Liver (tissue), 9 donors: Measurements from ENCODE around the gene TUFM. TPM values are rescaled to one million over a fixed set of nuclear protein-coding genes. Genes with fewer than 3 reads are reported as not detected.
"Not testable (repeated sequence)": the region's sequence is repeated elsewhere in the genome, so short reads cannot be mapped to it uniquely, and the experiment has no call there.

ENCODE experiments used
- DNase-seq: peaks from one replicate; pipeline ENCODE4 v3.0.0-alpha.2; 2017; ENCODE audit warnings: low spot score
- H3K27ac ChIP-seq, 2 donors: one replicate each; pipeline ENCODE4 v1.7.0; 2013; ENCODE audit warnings: inconsistent platforms in 2 of 2, low read length in 2 of 2, control low read depth in 1 of 2, low read depth in 1 of 2, mild to moderate bottlenecking in 1 of 2
- H3K27me3 ChIP-seq, 4 donors: one replicate each; pipeline versions ENCODE4 v1.6.1 to v1.7.0; 2013; ENCODE audit warnings: low read length in 3 of 4, inconsistent platforms in 1 of 4, mild to moderate bottlenecking in 1 of 4, moderate library complexity in 1 of 4; ENCODE audit not compliant: control insufficient read depth in 4 of 4, insufficient read depth in 4 of 4
- H3K36me3 ChIP-seq, 4 donors: one replicate each; pipeline versions ENCODE4 v1.6.1 to v1.7.0; 2013; ENCODE audit warnings: low read length in 3 of 4, mild to moderate bottlenecking in 3 of 4, low read depth in 1 of 4, moderate library complexity in 1 of 4; ENCODE audit not compliant: control insufficient read depth in 4 of 4, insufficient read depth in 3 of 4
- H3K4me1 ChIP-seq, 4 donors: one replicate each; pipeline versions ENCODE4 v1.6.1 to v1.7.0; 2013; ENCODE audit warnings: low read length in 3 of 4, mild to moderate bottlenecking in 3 of 4, moderate library complexity in 1 of 4; ENCODE audit not compliant: control insufficient read depth in 4 of 4, insufficient read depth in 4 of 4
- H3K4me3 ChIP-seq, 3 donors: one replicate each; pipeline versions ENCODE4 v1.6.1 to v1.7.0; 2013; ENCODE audit warnings: low read length in 3 of 3, control low read depth in 1 of 3, low read depth in 1 of 3, mild to moderate bottlenecking in 1 of 3
- H3K9ac ChIP-seq, 2 donors: one replicate each; pipeline ENCODE4 v1.7.0; 2013; ENCODE audit warnings: low read length in 2 of 2, mild to moderate bottlenecking in 2 of 2, moderate library complexity in 2 of 2, control low read depth in 1 of 2, low read depth in 1 of 2
- H3K9me3 ChIP-seq, 4 donors: one replicate each; pipeline versions ENCODE4 v1.6.1 to v1.7.0; 2013; ENCODE audit warnings: low read length in 3 of 4; ENCODE audit not compliant: control insufficient read depth in 4 of 4
- EGR1 ChIP-seq, 2 donors: IDR thresholded peaks; 2 replicates each; pipeline ENCODE4 v1.6.1; 2016 to 2018; ENCODE audit warnings: antibody characterized with exemption in 2 of 2, low read depth in 2 of 2
- FOXA1 ChIP-seq: IDR thresholded peaks from 2 replicates; pipeline ENCODE4 v1.6.1; 2016; ENCODE audit warnings: antibody characterized with exemption
- FOXA2 ChIP-seq: IDR thresholded peaks from 2 replicates; pipeline ENCODE4 v1.6.1; 2016; ENCODE audit warnings: antibody characterized with exemption
- HNF4A ChIP-seq, 2 donors: conservative IDR thresholded peaks; 2 replicates each; pipeline ENCODE4 v1.6.1; 2016; ENCODE audit warnings: antibody characterized with exemption in 2 of 2, mild to moderate bottlenecking in 2 of 2
- HNF4G ChIP-seq: IDR thresholded peaks from 2 replicates; pipeline ENCODE4 v1.6.1; 2016; ENCODE audit warnings: antibody characterized with exemption
- NR2F2 ChIP-seq: IDR thresholded peaks from 2 replicates; pipeline ENCODE4 v1.6.1; 2016; ENCODE audit warnings: antibody characterized with exemption
- RAD21 ChIP-seq, 2 donors: IDR thresholded peaks; 2 replicates each; pipeline ENCODE4 v1.6.1; 2016; ENCODE audit warnings: antibody characterized with exemption in 2 of 2, mild to moderate bottlenecking in 2 of 2
- RXRA ChIP-seq, 2 donors: IDR thresholded peaks; 2 replicates each; pipeline ENCODE4 v1.6.1; 2017 to 2018; ENCODE audit warnings: antibody characterized with exemption in 2 of 2, mild to moderate bottlenecking in 1 of 2
- SP1 ChIP-seq: IDR thresholded peaks from 2 replicates; pipeline ENCODE4 v1.6.1; 2018; ENCODE audit warnings: antibody characterized with exemption, mild to moderate bottlenecking
- TAF1 ChIP-seq: conservative IDR thresholded peaks from 2 replicates; pipeline ENCODE4 v1.6.1; 2016; ENCODE audit warnings: antibody characterized with exemption, mild to moderate bottlenecking
- YY1 ChIP-seq: IDR thresholded peaks from 2 replicates; pipeline ENCODE4 v1.6.1; 2016; ENCODE audit warnings: antibody characterized with exemption, mild to moderate bottlenecking
- whole genome bisulfite sequencing: extraction: QIAGEN DNeasy Blood & Tissue Kit; methylation state at CpG from one replicate; pipeline ENCODE4 v1.1.7; 2013; 5-methylcytosine and 5-hydroxymethylcytosine counted together
- polyA plus RNA-seq, 2 donors: library from polyadenylated mRNA; stranded (reverse) in 1 of 2; unstranded in 1 of 2; fragments of 200-250 nt in 1 of 2; fragments of >200 nt in 1 of 2; fragmentation: Nextera tagmentation in 1 of 2; extraction: Ambion mirVana in 1 of 2; gene quantifications; one replicate each; pipeline versions ENCODE4 v1.2.1 to v1.2.3, GENCODE V29; 2013 to 2015
- total RNA-seq, 2 donors: library from RNA; depleted of rRNA; stranded (reverse); fragments of >200 nt; gene quantifications; one replicate each; pipeline ENCODE4 v1.2.3, GENCODE V29; 2014
- TF ChIP-seq, protein P1 (sequence below): IDR thresholded peaks from 2 replicates; pipeline ENCODE4 v1.6.1; 2016; ENCODE audit warnings: antibody characterized with exemption
- TF ChIP-seq, protein P2 (sequence below): fragments of 150-350 bp; IDR thresholded peaks from 2 replicates; pipeline ENCODE4 v1.5.1; 2017; ENCODE audit warnings: improper control_type of control experiment, low read depth, low read length; ENCODE audit not compliant: missing input control
- TF ChIP-seq, protein P3 (sequence below): IDR thresholded peaks from 2 replicates; pipeline ENCODE4 v1.6.1; 2016; ENCODE audit warnings: antibody characterized with exemption, mild to moderate bottlenecking
- donor health status: healthy.
- donor health status: healthy.
- donor health status: healthy.
- donor health status: healthy.
- donor health status: healthy.

Gene TUFM
- total and polyA plus RNA-seq, 4 donors: 90.4 to 191 (median 136) TPM

DNA sequence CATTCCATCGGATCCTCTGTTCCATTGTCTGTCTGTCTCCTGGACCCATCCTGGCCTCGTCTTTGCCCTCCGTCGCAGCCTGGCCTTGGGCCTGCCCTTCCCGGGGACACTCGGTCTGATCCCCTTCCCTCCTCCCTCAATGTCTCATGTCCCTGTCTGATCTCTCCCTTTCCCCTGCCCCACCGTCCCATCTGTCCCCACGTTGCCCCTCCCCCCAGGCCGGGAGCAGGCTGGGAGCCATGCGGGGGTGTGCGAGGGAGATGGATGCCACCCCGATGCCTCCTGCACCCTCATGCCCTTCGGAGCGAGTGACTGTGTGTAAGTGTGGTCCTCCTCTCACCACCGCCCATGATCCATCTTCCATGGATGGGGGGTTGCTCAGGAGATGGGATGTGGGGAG, 26.8 kb upstream of the TUFM start:
- Histone ChIP-seq H3K4me1 (no peaks in the 10 kb centered on the region), H3K27ac (no peak overlapping the region), H3K9ac (no peak overlapping the region), H3K4me3 (no peak overlapping the region), H3K9me3 (no peaks in the 10 kb centered on the region), H3K27me3 (no peaks in the 10 kb centered on the region), H3K36me3 (peaks cover 16 to 44% (median 25%) of the 10 kb centered on the region in 4 donors)
- DNase-seq: no peak
- TF ChIP-seq, protein P1, sequence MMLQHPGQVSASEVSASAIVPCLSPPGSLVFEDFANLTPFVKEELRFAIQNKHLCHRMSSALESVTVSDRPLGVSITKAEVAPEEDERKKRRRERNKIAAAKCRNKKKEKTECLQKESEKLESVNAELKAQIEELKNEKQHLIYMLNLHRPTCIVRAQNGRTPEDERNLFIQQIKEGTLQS: no peak
- no peak for TF ChIP-seq TAF1
- no peak for TF ChIP-seq RXRA (IDR thresholded peaks at IDR 0.05)
- TF ChIP-seq RAD21 (IDR thresholded peaks at IDR 0.05): no peak
- TF ChIP-seq, protein P2, sequence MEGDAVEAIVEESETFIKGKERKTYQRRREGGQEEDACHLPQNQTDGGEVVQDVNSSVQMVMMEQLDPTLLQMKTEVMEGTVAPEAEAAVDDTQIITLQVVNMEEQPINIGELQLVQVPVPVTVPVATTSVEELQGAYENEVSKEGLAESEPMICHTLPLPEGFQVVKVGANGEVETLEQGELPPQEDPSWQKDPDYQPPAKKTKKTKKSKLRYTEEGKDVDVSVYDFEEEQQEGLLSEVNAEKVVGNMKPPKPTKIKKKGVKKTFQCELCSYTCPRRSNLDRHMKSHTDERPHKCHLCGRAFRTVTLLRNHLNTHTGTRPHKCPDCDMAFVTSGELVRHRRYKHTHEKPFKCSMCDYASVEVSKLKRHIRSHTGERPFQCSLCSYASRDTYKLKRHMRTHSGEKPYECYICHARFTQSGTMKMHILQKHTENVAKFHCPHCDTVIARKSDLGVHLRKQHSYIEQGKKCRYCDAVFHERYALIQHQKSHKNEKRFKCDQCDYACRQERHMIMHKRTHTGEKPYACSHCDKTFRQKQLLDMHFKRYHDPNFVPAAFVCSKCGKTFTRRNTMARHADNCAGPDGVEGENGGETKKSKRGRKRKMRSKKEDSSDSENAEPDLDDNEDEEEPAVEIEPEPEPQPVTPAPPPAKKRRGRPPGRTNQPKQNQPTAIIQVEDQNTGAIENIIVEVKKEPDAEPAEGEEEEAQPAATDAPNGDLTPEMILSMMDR: no peak
- TF ChIP-seq YY1: no peak
- TF ChIP-seq, protein P3, sequence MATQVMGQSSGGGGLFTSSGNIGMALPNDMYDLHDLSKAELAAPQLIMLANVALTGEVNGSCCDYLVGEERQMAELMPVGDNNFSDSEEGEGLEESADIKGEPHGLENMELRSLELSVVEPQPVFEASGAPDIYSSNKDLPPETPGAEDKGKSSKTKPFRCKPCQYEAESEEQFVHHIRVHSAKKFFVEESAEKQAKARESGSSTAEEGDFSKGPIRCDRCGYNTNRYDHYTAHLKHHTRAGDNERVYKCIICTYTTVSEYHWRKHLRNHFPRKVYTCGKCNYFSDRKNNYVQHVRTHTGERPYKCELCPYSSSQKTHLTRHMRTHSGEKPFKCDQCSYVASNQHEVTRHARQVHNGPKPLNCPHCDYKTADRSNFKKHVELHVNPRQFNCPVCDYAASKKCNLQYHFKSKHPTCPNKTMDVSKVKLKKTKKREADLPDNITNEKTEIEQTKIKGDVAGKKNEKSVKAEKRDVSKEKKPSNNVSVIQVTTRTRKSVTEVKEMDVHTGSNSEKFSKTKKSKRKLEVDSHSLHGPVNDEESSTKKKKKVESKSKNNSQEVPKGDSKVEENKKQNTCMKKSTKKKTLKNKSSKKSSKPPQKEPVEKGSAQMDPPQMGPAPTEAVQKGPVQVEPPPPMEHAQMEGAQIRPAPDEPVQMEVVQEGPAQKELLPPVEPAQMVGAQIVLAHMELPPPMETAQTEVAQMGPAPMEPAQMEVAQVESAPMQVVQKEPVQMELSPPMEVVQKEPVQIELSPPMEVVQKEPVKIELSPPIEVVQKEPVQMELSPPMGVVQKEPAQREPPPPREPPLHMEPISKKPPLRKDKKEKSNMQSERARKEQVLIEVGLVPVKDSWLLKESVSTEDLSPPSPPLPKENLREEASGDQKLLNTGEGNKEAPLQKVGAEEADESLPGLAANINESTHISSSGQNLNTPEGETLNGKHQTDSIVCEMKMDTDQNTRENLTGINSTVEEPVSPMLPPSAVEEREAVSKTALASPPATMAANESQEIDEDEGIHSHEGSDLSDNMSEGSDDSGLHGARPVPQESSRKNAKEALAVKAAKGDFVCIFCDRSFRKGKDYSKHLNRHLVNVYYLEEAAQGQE: no peak
- no peak for TF ChIP-seq EGR1 (IDR thresholded peaks at IDR 0.05; ENCODE audit: low read depth in 2 of 2)
- TF ChIP-seq FOXA1: no peak
- no peak for TF ChIP-seq SP1
- TF ChIP-seq HNF4G: no peak
- TF ChIP-seq HNF4A (conservative IDR thresholded peaks at IDR 0.05): no peak
- TF ChIP-seq FOXA2: no peak
- TF ChIP-seq NR2F2: no peak
- 92% methylated on average over 15 of the region's 15 CpGs for WGBS

DNA sequence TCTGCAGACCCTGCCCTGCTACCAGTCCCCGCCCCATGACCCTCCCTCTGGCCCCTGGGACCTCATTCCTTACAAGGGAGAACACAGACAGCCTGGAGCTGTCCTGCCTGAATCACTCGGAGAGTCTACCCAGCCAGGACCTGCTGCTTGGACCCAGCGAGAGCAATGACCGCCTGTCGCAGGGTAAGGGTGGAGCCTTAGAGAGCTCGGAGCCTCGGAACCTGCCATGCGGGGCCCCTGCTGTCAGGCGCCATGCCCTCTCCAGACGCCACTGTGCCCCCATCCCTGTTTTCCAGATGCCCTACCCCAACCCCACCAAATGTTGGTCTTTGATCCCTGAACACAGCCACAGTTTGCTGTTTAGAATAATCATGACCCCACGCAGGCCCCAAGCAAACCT, 23.1 kb upstream of the TUFM start:
- 97% methylated on average over 11 of the region's 11 CpGs for WGBS
- TF ChIP-seq NR2F2 (no peak), FOXA2 (no peak)
- TF ChIP-seq, protein P1: no peak
- Histone ChIP-seq H3K27ac (no peak overlapping the region), H3K27me3 (no peaks in the 10 kb centered on the region), H3K4me1 (peaks cover 0 to 17% (median 15%) of the 10 kb centered on the region in 4 donors), H3K9me3 (no peaks in the 10 kb centered on the region), H3K4me3 (no peak overlapping the region), H3K36me3 (peaks cover 16 to 49% (median 27%) of the 10 kb centered on the region in 4 donors), H3K9ac (no peak overlapping the region)
- DNase-seq: no peak

DNA sequence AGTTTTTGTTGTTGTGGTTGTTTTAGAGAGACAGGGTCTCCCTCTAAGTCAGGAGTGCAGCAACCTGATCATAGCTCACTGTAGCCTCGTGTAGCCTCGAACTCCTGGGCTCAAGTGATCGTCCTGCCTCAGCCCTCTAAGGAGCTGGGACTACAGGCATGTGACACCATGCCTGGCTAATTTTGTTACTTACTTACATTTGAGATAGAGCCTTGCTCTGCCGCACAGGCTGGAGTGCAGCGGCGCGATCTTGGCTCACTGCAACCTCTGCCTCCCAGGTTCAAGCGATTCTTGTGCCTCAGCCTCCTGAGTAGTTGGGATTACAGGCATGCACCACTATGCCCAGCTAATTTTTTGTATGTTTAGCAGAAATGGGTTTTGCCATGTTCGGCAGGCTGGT, 21.5 kb upstream of the TUFM start:
- not testable (repeated sequence) for H3K9me3 ChIP-seq, H3K27me3 ChIP-seq, H3K9ac ChIP-seq, H3K4me3 ChIP-seq, H3K27ac ChIP-seq, DNase-seq
- H3K4me1 ChIP-seq: peaks cover 0 to 20% (median 17%) of the 10 kb centered on the region in 4 donors
- 95% methylated on average over 9 of the region's 9 CpGs for WGBS
- peaks cover 12 to 46% (median 27%) of the 10 kb centered on the region in 4 donors for H3K36me3 ChIP-seq
